Transverse colon (tissue), 4 donors: ENCODE results near the gene SLC7A6OS. TPM values are rescaled to one million over a fixed set of nuclear protein-coding genes. Genes with fewer than 3 reads are reported as not detected.

Experiments
- DNase-seq: peaks from one replicate; pipeline ENCODE4 v3.0.0-alpha.2; 2019
- H3K27ac ChIP-seq, 4 donors: fragments of 200-600 bp; sonication (generic); 2 replicates each; pipeline ENCODE4 v1.5.1; 2016 to 2018; ENCODE audit warnings: inconsistent platforms in 4 of 4
- H3K27me3 ChIP-seq: fragments of 200-600 bp; sonication (generic); 2 replicates; pipeline ENCODE4 v1.5.1; 2017; ENCODE audit warnings: inconsistent platforms
- H3K36me3 ChIP-seq, 4 donors: fragments of 200-600 bp; sonication (generic); 2 replicates each; pipeline ENCODE4 v1.5.1; 2017 to 2019; ENCODE audit warnings: inconsistent platforms in 4 of 4
- H3K4me1 ChIP-seq, 4 donors: fragments of 200-600 bp; sonication (generic); 2 replicates each; pipeline ENCODE4 v1.5.1; 2017 to 2020; ENCODE audit warnings: inconsistent platforms in 4 of 4
- H3K4me3 ChIP-seq, 4 donors: fragments of 200-600 bp; sonication (generic); 1 replicate in 1 of 4; 2 replicates in 3 of 4; pipeline versions ENCODE4 v1.5.1 to v1.6.1; 2017 to 2019; ENCODE audit warnings: inconsistent platforms in 4 of 4
- H3K9me3 ChIP-seq, 2 donors: fragments of 200-600 bp; sonication (generic); 2 replicates each; pipeline ENCODE4 v1.5.1; 2017 to 2019; ENCODE audit warnings: inconsistent platforms in 2 of 2
- EP300 ChIP-seq: sonication (generic); formaldehyde crosslinking; IDR thresholded peaks from one replicate; pipeline ENCODE4 v1.6.1; 2017; ENCODE audit warnings: antibody characterized with exemption, low read depth
- POLR2A ChIP-seq: fragments of 450-650 bp; IDR thresholded peaks from one replicate; pipeline ENCODE4 v1.6.1; 2016; ENCODE audit warnings: antibody characterized with exemption, mild to moderate bottlenecking, moderate library complexity
- POLR2AphosphoS5 ChIP-seq, 3 donors: sonication (generic); formaldehyde crosslinking; IDR thresholded peaks; one replicate each; pipeline ENCODE4 v1.6.1; 2016; ENCODE audit warnings: antibody characterized with exemption in 3 of 3
- WGBS, 2 donors: methylation state at CpG; one replicate each; pipeline ENCODE4 v1.1.5; 2018; ENCODE audit warnings: low coverage in 1 of 2; 5-methylcytosine and 5-hydroxymethylcytosine counted together
- in situ Hi-C, 4 donors: fragments of 200-750 bp; cut with MboI; loops; one replicate each; pipeline versions ENCODE4 v1.15.0 to v1.15.1; 2017; ENCODE audit warnings: low sequenced_read_pairs in 3 of 4, low pct_ligation_motif_present in 1 of 4, low pct_unique_long_range_greater_than_20kb in 1 of 4
- intact Hi-C: fragments of 100-400 bp; cut with DNase I; formaldehyde crosslinking; loops from one replicate; pipeline ENCODE4 v1.15.1; 2023; ENCODE audit warnings: low total_unique reads
- total RNA-seq, 4 donors: library from RNA; depleted of rRNA; stranded (reverse); fragments of >200 nt; gene quantifications; one replicate each; pipeline ENCODE4 v1.1.0, GENCODE V29; 2016
- TF ChIP-seq, protein P1 (sequence below), 5 experiments: fragments of 200-600 bp in 3 of 5; fragments of 450-650 bp in 2 of 5; sonication (generic) in 3 of 5; IDR thresholded peaks; 1 replicate in 2 of 5; 2 replicates in 3 of 5; pipeline ENCODE4 v1.5.1; 2016 to 2017; ENCODE audit warnings: antibody characterized with exemption in 5 of 5, inconsistent platforms in 3 of 5, mild to moderate bottlenecking in 2 of 5, moderate library complexity in 1 of 5

SLC7A6OS gene
- total RNA-seq, 4 donors from 2014 or later: 7.8 to 49.0 (median 15.3) TPM

DNA sequence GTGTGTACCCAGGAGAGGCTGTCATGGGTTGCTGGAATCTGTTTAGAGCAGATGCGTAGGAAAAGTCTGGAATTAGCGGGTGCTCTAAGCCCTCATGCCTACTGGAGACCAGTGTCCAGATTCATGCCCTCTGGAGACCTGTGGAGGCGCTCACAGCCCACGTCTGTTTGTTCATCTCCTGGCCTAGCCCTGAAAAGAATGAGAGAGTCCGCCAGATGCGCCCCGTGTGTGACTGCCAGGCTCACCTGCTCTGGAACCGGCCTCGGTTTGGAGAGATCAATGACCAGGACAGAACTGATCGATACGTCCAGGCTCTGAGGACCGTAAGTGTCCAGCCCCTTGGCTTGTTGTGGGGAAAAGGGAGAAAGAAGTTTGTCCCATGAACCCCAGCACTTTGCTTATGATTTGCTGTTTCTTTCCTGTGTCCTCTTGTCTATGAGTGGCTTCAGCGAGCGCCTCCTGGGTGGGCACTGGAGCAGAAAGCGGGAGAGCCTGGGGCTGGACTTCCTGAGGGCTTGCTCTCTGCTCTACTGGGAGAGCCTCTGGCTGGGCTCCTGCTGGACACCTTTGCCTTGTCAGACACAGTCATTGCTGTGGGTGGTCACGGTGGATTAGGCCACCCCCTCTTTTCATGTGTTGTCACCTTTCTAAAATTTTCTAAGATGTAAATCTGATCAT lies 35.4 kb upstream of the SLC7A6OS start:
- in situ Hi-C loops (no loop called here), intact Hi-C loops (no loop called here)
- 98% methylated on average over 16 of the region's 16 CpGs; no CpG with 5 or more reads in 1 of the 2 donors for WGBS, 2 donors
- peaks cover 0 to under 1% (median under 1%) of the 10 kb centered on the region in 4 donors for H3K4me1 ChIP-seq
- H3K27ac ChIP-seq: no peak overlapping the region
- no peaks in the 10 kb centered on the region for H3K27me3 ChIP-seq
- H3K4me3 ChIP-seq: no peak overlapping the region
- no peak for DNase-seq
- H3K36me3 ChIP-seq: peaks cover 0 to 31% (median 7%) of the 10 kb centered on the region in 4 donors
- TF ChIP-seq POLR2A: no peak
- TF ChIP-seq EP300: no peak
- TF ChIP-seq POLR2AphosphoS5 (IDR thresholded peaks at IDR 0.05): no peak
- TF ChIP-seq, protein P1, sequence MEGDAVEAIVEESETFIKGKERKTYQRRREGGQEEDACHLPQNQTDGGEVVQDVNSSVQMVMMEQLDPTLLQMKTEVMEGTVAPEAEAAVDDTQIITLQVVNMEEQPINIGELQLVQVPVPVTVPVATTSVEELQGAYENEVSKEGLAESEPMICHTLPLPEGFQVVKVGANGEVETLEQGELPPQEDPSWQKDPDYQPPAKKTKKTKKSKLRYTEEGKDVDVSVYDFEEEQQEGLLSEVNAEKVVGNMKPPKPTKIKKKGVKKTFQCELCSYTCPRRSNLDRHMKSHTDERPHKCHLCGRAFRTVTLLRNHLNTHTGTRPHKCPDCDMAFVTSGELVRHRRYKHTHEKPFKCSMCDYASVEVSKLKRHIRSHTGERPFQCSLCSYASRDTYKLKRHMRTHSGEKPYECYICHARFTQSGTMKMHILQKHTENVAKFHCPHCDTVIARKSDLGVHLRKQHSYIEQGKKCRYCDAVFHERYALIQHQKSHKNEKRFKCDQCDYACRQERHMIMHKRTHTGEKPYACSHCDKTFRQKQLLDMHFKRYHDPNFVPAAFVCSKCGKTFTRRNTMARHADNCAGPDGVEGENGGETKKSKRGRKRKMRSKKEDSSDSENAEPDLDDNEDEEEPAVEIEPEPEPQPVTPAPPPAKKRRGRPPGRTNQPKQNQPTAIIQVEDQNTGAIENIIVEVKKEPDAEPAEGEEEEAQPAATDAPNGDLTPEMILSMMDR (IDR thresholded peaks at IDR 0.05): no peak
- H3K9me3 ChIP-seq: no peaks in the 10 kb centered on the region

DNA sequence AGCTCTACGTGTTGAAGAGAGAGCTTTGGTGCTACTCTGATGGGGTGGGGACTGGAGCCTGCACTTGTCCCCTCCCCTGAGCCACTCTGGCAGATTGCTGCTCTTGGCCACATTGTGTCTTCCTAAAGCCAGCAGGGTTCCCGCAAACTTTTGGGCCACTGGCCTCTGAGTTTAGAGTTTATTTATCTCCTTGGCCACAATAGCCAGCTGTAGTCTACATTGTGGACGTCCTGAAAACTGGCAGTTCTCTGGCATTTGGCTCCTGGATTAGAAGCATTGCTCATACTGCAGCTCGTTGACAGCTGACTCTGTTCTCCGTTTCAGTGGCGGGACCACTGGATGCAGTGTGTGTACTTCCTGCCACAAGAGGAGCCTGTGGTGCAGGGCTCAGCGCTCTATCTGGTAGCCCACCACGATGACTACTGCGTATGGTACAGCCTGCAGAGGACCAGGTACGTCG lies 34.6 kb upstream of the SLC7A6OS start:
- H3K9me3 ChIP-seq: no peaks in the 10 kb centered on the region
- TF ChIP-seq EP300: no peak
- no peak for TF ChIP-seq POLR2AphosphoS5 (IDR thresholded peaks at IDR 0.05)
- no peak for TF ChIP-seq POLR2A
- H3K27ac ChIP-seq: no peak overlapping the region
- no peaks in the 10 kb centered on the region for H3K4me1 ChIP-seq
- 81 to 86% methylated on average over 1 to 11 of the region's 11 CpGs for WGBS, 2 donors
- no peak overlapping the region for H3K4me3 ChIP-seq
- intact Hi-C loops: no loop called here
- H3K27me3 ChIP-seq: no peaks in the 10 kb centered on the region
- H3K36me3 ChIP-seq: peaks cover 0 to 31% (median 9%) of the 10 kb centered on the region in 4 donors
- DNase-seq: no peak
- in situ Hi-C loops: no loop called here

DNA sequence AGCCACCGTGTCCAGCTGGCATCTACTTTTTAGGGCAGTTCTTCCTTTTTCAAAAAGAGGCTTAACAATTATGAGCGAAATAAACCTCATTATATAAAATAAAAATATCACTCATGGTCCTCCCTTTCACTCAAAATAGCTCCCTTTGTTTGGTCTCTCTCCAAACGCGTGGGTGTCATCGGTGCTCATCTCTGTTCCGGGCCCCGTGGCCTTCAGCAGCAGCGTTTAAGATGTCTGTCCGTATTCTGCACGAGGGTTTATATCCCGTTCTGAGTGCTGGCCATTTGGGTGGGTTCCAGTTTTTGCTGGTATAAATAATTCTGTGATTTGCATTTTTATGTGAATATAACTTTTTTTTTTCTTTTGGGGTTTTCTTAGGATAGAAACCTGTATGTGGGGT lies 33.5 kb upstream of the SLC7A6OS start:
- H3K27me3 ChIP-seq: no peaks in the 10 kb centered on the region
- H3K27ac ChIP-seq: no peak overlapping the region
- no peak for DNase-seq
- TF ChIP-seq POLR2A: no peak
- no peak for TF ChIP-seq POLR2AphosphoS5 (IDR thresholded peaks at IDR 0.05)
- TF ChIP-seq EP300: no peak
- TF ChIP-seq, protein P1 (IDR thresholded peaks at IDR 0.05): no peak
- no peaks in the 10 kb centered on the region for H3K4me1 ChIP-seq
- no peak overlapping the region for H3K4me3 ChIP-seq
- H3K9me3 ChIP-seq: no peaks in the 10 kb centered on the region
- H3K36me3 ChIP-seq: peaks cover 0 to 35% (median 16%) of the 10 kb centered on the region in 4 donors
- WGBS, 2 donors: 84% methylated on average over 10 to 11 of the region's 11 CpGs
- intact Hi-C loops: no loop called here
- in situ Hi-C loops: no loop called here

DNA sequence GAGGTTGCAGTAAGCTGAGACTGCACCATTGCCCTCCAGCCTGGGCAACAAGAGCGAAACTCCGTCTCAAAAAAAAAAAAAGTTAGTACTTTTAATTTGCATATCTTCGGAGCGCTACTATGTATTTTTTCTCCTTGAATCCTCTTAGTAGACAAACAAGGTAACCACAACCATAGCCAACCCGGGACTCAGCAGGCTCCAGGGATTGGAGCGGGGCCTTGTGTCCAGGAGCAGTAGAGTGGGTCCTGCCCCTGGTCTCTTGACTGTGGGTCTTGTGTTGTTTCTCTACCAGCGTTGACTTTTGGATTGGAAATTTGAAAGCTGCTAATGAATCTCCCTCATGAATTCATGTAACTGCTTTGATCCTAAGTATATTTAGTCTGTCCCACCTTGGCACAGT lies 32.4 kb upstream of the SLC7A6OS start:
- H3K4me1 ChIP-seq: no peaks in the 10 kb centered on the region
- no peak overlapping the region for H3K4me3 ChIP-seq
- DNase-seq: no peak
- in situ Hi-C loops: no loop called here
- intact Hi-C loops: no loop called here
- H3K27ac ChIP-seq: no peak overlapping the region
- H3K36me3 ChIP-seq: peaks cover 0 to 29% (median 15%) of the 10 kb centered on the region in 4 donors
- no peaks in the 10 kb centered on the region for H3K9me3 ChIP-seq
- TF ChIP-seq EP300: no peak
- TF ChIP-seq POLR2A: no peak
- no peak for TF ChIP-seq POLR2AphosphoS5 (IDR thresholded peaks at IDR 0.05)
- TF ChIP-seq, protein P1 (IDR thresholded peaks at IDR 0.05): no peak
- H3K27me3 ChIP-seq: no peaks in the 10 kb centered on the region
- WGBS, 2 donors: 89 to 98% methylated on average over 6 to 7 of the region's 7 CpGs
